A549 (cell line): ENCODE measurements around the gene CHURC1.

Experiments
- CBX2 ChIP-seq: fragments of 200-600 bp; sonication (generic); IDR thresholded peaks from 2 replicates; pipeline ENCODE4 v1.6.1; 2016; ENCODE audit warnings: low read depth, mild to moderate bottlenecking, borderline replicate concordance
- CEBPB ChIP-seq, 2 experiments: fragments of >200 bp in 1 of 2; sonication (Bioruptor Twin) in 1 of 2; formaldehyde crosslinking in 1 of 2; IDR thresholded peaks; 2 replicates each; pipeline ENCODE4 v1.6.1; 2012 to 2016
- CHD2 ChIP-seq: fragments of 150-350 bp; IDR thresholded peaks from 2 replicates; pipeline ENCODE4 v1.6.1; 2014; ENCODE audit warnings: low read length; ENCODE audit not compliant: partially characterized antibody
- HOXA7 ChIP-seq: fragments of 250-450 bp; sonication (Bioruptor Pico); IDR thresholded peaks from 2 replicates; pipeline ENCODE4 v1.5.0; 2020; ENCODE audit warnings: mild to moderate bottlenecking, moderate library complexity
- KDM1A ChIP-seq: fragments of 200-600 bp; sonication (generic); IDR thresholded peaks from 2 replicates; pipeline ENCODE4 v1.6.1; 2016; ENCODE audit warnings: low read depth, mild to moderate bottlenecking
- NFE2L2 ChIP-seq: fragments of 150-350 bp; conservative IDR thresholded peaks from 2 replicates; pipeline ENCODE4 v1.6.1; 2014; ENCODE audit warnings: low read length
- POLR2A ChIP-seq: IDR thresholded peaks from 2 replicates; pipeline ENCODE4 v1.6.1; 2012; ENCODE audit warnings: mild to moderate bottlenecking, low read length
- RARB ChIP-seq: fragments of 250-450 bp; sonication (Bioruptor Pico); IDR thresholded peaks from 2 replicates; pipeline ENCODE4 v1.8.0; 2021; ENCODE audit warnings: mild to moderate bottlenecking, moderate library complexity
- SMC3 ChIP-seq: fragments of >200 bp; sonication (Bioruptor Twin); formaldehyde crosslinking; IDR thresholded peaks from 3 replicates; pipeline ENCODE4 v1.6.1; 2018; ENCODE audit warnings: inconsistent platforms
- TP53 ChIP-seq: fragments of 250-450 bp; sonication (Bioruptor Pico); IDR thresholded peaks from 2 replicates; pipeline ENCODE4 v1.5.0; 2021; ENCODE audit warnings: mild to moderate bottlenecking, moderate library complexity
- TF ChIP-seq, protein P1 (sequence below): fragments of >200 bp; sonication (Bioruptor Twin); formaldehyde crosslinking; IDR thresholded peaks from 3 replicates; pipeline ENCODE4 v1.5.1; 2016
- TF ChIP-seq, protein P2 (sequence below): fragments of 200-600 bp; sonication (generic); IDR thresholded peaks from 2 replicates; pipeline ENCODE4 v1.6.1; 2016; ENCODE audit warnings: antibody characterized with exemption, mild to moderate bottlenecking, moderate library complexity
- TF ChIP-seq, protein P3 (sequence below): IDR thresholded peaks from 2 replicates; pipeline ENCODE4 v1.6.1; 2012

DNA sequence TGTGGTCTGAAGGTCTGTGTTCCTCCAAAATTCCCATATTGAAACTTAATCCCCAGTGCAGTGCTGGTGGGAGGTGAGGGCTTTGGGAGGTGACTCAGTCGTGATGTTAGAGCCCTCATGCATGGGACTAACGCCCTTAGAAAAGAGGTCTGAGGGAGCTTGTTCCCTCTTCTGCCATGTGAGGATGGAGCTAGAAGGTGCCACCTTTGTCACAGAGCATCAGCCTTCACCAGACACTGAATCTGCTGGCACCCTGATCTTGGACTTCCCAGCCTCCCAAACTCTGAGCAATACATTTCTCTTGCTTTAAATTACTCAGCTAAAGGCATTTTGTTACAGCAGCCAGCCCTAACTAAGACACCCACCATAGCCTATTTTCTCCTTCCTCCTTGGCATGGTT, 43.9 kb downstream of the CHURC1 start:
- TF ChIP-seq, protein P1, sequence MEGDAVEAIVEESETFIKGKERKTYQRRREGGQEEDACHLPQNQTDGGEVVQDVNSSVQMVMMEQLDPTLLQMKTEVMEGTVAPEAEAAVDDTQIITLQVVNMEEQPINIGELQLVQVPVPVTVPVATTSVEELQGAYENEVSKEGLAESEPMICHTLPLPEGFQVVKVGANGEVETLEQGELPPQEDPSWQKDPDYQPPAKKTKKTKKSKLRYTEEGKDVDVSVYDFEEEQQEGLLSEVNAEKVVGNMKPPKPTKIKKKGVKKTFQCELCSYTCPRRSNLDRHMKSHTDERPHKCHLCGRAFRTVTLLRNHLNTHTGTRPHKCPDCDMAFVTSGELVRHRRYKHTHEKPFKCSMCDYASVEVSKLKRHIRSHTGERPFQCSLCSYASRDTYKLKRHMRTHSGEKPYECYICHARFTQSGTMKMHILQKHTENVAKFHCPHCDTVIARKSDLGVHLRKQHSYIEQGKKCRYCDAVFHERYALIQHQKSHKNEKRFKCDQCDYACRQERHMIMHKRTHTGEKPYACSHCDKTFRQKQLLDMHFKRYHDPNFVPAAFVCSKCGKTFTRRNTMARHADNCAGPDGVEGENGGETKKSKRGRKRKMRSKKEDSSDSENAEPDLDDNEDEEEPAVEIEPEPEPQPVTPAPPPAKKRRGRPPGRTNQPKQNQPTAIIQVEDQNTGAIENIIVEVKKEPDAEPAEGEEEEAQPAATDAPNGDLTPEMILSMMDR = no peak
- no peak for TF ChIP-seq POLR2A
- no peak for TF ChIP-seq HOXA7
- TF ChIP-seq CBX2 = no peak
- TF ChIP-seq, protein P2, sequence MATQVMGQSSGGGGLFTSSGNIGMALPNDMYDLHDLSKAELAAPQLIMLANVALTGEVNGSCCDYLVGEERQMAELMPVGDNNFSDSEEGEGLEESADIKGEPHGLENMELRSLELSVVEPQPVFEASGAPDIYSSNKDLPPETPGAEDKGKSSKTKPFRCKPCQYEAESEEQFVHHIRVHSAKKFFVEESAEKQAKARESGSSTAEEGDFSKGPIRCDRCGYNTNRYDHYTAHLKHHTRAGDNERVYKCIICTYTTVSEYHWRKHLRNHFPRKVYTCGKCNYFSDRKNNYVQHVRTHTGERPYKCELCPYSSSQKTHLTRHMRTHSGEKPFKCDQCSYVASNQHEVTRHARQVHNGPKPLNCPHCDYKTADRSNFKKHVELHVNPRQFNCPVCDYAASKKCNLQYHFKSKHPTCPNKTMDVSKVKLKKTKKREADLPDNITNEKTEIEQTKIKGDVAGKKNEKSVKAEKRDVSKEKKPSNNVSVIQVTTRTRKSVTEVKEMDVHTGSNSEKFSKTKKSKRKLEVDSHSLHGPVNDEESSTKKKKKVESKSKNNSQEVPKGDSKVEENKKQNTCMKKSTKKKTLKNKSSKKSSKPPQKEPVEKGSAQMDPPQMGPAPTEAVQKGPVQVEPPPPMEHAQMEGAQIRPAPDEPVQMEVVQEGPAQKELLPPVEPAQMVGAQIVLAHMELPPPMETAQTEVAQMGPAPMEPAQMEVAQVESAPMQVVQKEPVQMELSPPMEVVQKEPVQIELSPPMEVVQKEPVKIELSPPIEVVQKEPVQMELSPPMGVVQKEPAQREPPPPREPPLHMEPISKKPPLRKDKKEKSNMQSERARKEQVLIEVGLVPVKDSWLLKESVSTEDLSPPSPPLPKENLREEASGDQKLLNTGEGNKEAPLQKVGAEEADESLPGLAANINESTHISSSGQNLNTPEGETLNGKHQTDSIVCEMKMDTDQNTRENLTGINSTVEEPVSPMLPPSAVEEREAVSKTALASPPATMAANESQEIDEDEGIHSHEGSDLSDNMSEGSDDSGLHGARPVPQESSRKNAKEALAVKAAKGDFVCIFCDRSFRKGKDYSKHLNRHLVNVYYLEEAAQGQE = no peak
- TF ChIP-seq SMC3 = no peak
- no peak for TF ChIP-seq CHD2
- TF ChIP-seq CEBPB (IDR thresholded peaks at IDR 0.05) = no peak
- no peak for TF ChIP-seq RARB
- TF ChIP-seq NFE2L2 = no peak
- no peak for TF ChIP-seq KDM1A
- TF ChIP-seq, protein P3, sequence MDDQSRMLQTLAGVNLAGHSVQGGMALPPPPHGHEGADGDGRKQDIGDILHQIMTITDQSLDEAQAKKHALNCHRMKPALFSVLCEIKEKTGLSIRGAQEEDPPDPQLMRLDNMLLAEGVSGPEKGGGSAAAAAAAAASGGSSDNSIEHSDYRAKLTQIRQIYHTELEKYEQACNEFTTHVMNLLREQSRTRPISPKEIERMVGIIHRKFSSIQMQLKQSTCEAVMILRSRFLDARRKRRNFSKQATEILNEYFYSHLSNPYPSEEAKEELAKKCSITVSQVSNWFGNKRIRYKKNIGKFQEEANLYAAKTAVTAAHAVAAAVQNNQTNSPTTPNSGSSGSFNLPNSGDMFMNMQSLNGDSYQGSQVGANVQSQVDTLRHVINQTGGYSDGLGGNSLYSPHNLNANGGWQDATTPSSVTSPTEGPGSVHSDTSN = no peak
- no peak for TF ChIP-seq TP53 (CRISPR knock-in tag)
